Activated CD4-positive, alpha-beta T cell treated with anti-CD3 and anti-CD28 coated beads, Interleukin-2, amount 10 ng/mL, durations not matched to agents 24 days and 14 days (primary cell): ENCODE measurements around the gene KCTD10. TPM values are rescaled to one million over a fixed set of nuclear protein-coding genes. Genes with fewer than 3 reads are reported as not detected.
"Not testable (repeated sequence)": the region's sequence is repeated elsewhere in the genome, so short reads cannot be mapped to it uniquely, and the experiment has no call there.

ENCODE experiments used
- DNase-seq: peaks from one replicate; pipeline ENCODE4 v3.0.0; 2022
- H3K27ac Mint-ChIP-seq: one replicate; pipeline ENCODE4 v1.8.0; 2022; ENCODE audit warnings: mild to moderate bottlenecking, mixed read lengths
- H3K27me3 Mint-ChIP-seq: one replicate; pipeline ENCODE4 v1.8.0; 2022; ENCODE audit warnings: mixed read lengths
- H3K36me3 Mint-ChIP-seq: one replicate; pipeline ENCODE4 v1.8.0; 2022; ENCODE audit warnings: low read depth, mild to moderate bottlenecking, mixed read lengths
- H3K4me1 Mint-ChIP-seq: one replicate; pipeline ENCODE4 v1.8.0; 2021; ENCODE audit warnings: mixed read lengths
- H3K4me3 Mint-ChIP-seq: one replicate; pipeline ENCODE4 v1.8.0; 2022; ENCODE audit warnings: mild to moderate bottlenecking, moderate library complexity, mixed read lengths
- H3K9me3 Mint-ChIP-seq: one replicate; pipeline ENCODE4 v1.8.0; 2021; ENCODE audit warnings: mixed read lengths
- intact Hi-C: fragments of 100-400 bp; cut with micrococcal nuclease; formaldehyde crosslinking; loops from one replicate; pipeline ENCODE4 v1.15.1; 2023
- total RNA-seq: library from RNA; stranded (reverse); gene quantifications from 2 replicates; pipeline ENCODE4 v1.2.3, GENCODE V29; 2022

Gene KCTD10
- total RNA-seq, 1 donor from 2014 or later, result 48.5 TPM

- peaks cover 2% of the 10 kb centered on the region for H3K27me3 Mint-ChIP-seq
- no peak overlapping the region for H3K27ac Mint-ChIP-seq
- H3K9me3 Mint-ChIP-seq, result no peaks in the 10 kb centered on the region
- H3K4me1 Mint-ChIP-seq, result peaks cover 34% of the 10 kb centered on the region
- DNase-seq, result no peak
- no peak overlapping the region for H3K4me3 Mint-ChIP-seq
- H3K36me3 Mint-ChIP-seq, result peaks cover 11% of the 10 kb centered on the region
- intact Hi-C loops, result loop anchor here (5.0 kb wide), 2 partner anchors 48 to 97 kb away; partner anchors contain the start of genes MMAB and MVK
Observed at GRCh38 chr12:109475121-109475520, 2.0 kb downstream of the KCTD10 start.

- DNase-seq, intact Hi-C loops, H3K27ac Mint-ChIP-seq, H3K4me3 Mint-ChIP-seq, H3K27me3 Mint-ChIP-seq, H3K9me3 Mint-ChIP-seq: not testable (repeated sequence)
- Mint-ChIP-seq H3K4me1 (peaks cover 25% of the 10 kb centered on the region), H3K36me3 (peaks cover 17% of the 10 kb centered on the region)
Observed at GRCh38 chr12:109473526-109474270, 3.4 kb downstream of the KCTD10 start.

- peaks cover 22% of the 10 kb centered on the region for H3K36me3 Mint-ChIP-seq
- DNase-seq, result no peak
- H3K27ac Mint-ChIP-seq, result no peak overlapping the region
- peaks cover 2% of the 10 kb centered on the region for H3K27me3 Mint-ChIP-seq
- no peak overlapping the region for H3K4me3 Mint-ChIP-seq
- H3K4me1 Mint-ChIP-seq, result peaks cover 25% of the 10 kb centered on the region
- H3K9me3 Mint-ChIP-seq, result no peaks in the 10 kb centered on the region
- intact Hi-C loops, result no loop called here
Observed at GRCh38 chr12:109473006-109473405, 4.1 kb downstream of the KCTD10 start.

GRCh38 chr12:109469517-109469916 is 7.6 kb downstream of the KCTD10 start:
- no peak for DNase-seq
- H3K27me3 Mint-ChIP-seq, result no peaks in the 10 kb centered on the region

GRCh38 chr12:109467978-109468676 is 9.0 kb downstream of the KCTD10 start:
- Mint-ChIP-seq H3K36me3 (peaks cover 22% of the 10 kb centered on the region), H3K9me3 (no peaks in the 10 kb centered on the region)
- intact Hi-C loops, result no loop called here

More at GRCh38 chr12:109469517-109469916, 7.6 kb downstream of the KCTD10 start:
- Mint-ChIP-seq H3K9me3 (no peaks in the 10 kb centered on the region), H3K27ac (no peak overlapping the region), H3K4me1 (peaks cover 12% of the 10 kb centered on the region), H3K36me3 (peaks cover 21% of the 10 kb centered on the region), H3K4me3 (no peak overlapping the region)
- intact Hi-C loops, result no loop called here

GRCh38 chr12:109466821-109467220 is 10.3 kb downstream of the KCTD10 start:
- H3K9me3 Mint-ChIP-seq, result no peaks in the 10 kb centered on the region
- intact Hi-C loops, result no loop called here
- H3K27ac Mint-ChIP-seq, result no peak overlapping the region
- H3K4me1 Mint-ChIP-seq, result peaks cover 29% of the 10 kb centered on the region
- H3K4me3 Mint-ChIP-seq, result no peak overlapping the region
- DNase-seq, result no peak
- no peaks in the 10 kb centered on the region for H3K27me3 Mint-ChIP-seq
- H3K36me3 Mint-ChIP-seq, result peaks cover 20% of the 10 kb centered on the region

More at GRCh38 chr12:109467978-109468676, 9.0 kb downstream of the KCTD10 start:
- DNase-seq, result no peak
- Mint-ChIP-seq H3K27ac (no peak overlapping the region), H3K4me3 (no peak overlapping the region), H3K4me1 (peaks cover 23% of the 10 kb centered on the region), H3K27me3 (no peaks in the 10 kb centered on the region)

GRCh38 chr12:109466305-109466704 is 10.8 kb downstream of the KCTD10 start:
- peaks cover 20% of the 10 kb centered on the region for H3K36me3 Mint-ChIP-seq
- H3K9me3 Mint-ChIP-seq, result no peaks in the 10 kb centered on the region
- H3K4me1 Mint-ChIP-seq, result peaks cover 33% of the 10 kb centered on the region

GRCh38 chr12:109464642-109465351 is 12.3 kb downstream of the KCTD10 start:
- H3K36me3 Mint-ChIP-seq, result peaks cover 21% of the 10 kb centered on the region

More at GRCh38 chr12:109466305-109466704, 10.8 kb downstream of the KCTD10 start:
- Mint-ChIP-seq H3K4me3 (no peak overlapping the region), H3K27me3 (no peaks in the 10 kb centered on the region), H3K27ac (no peak overlapping the region)
- intact Hi-C loops, result no loop called here
- DNase-seq, result no peak

GRCh38 chr12:109463756-109464155 is 13.3 kb downstream of the KCTD10 start:
- peak overlapping the region; percentile 66 for H3K27ac Mint-ChIP-seq
- peak overlapping the region; percentile 45 for H3K4me3 Mint-ChIP-seq
- peaks cover 23% of the 10 kb centered on the region for H3K36me3 Mint-ChIP-seq

More at GRCh38 chr12:109464642-109465351, 12.3 kb downstream of the KCTD10 start:
- DNase-seq, result no peak
- Mint-ChIP-seq H3K27ac (no peak overlapping the region), H3K9me3 (no peaks in the 10 kb centered on the region), H3K4me3 (no peak overlapping the region), H3K27me3 (no peaks in the 10 kb centered on the region), H3K4me1 (peaks cover 31% of the 10 kb centered on the region)
- intact Hi-C loops, result no loop called here

GRCh38 chr12:109462868-109463692 is 14.0 kb downstream of the KCTD10 start:
- peak; percentile 65 for DNase-seq
- Mint-ChIP-seq H3K4me3 (peak overlapping the region; percentile 45), H3K4me1 (peaks cover 41% of the 10 kb centered on the region), H3K9me3 (no peaks in the 10 kb centered on the region), H3K27me3 (no peaks in the 10 kb centered on the region), H3K36me3 (peaks cover 20% of the 10 kb centered on the region), H3K27ac (peak overlapping the region; percentile 66)
- intact Hi-C loops, result no loop called here

More at GRCh38 chr12:109463756-109464155, 13.3 kb downstream of the KCTD10 start:
- no peaks in the 10 kb centered on the region for H3K9me3 Mint-ChIP-seq
- intact Hi-C loops, result no loop called here
- no peaks in the 10 kb centered on the region for H3K27me3 Mint-ChIP-seq
- H3K4me1 Mint-ChIP-seq, result peaks cover 38% of the 10 kb centered on the region
- no peak for DNase-seq

GRCh38 chr12:109461846-109462756 is 15.0 kb downstream of the KCTD10 start:
- Mint-ChIP-seq H3K36me3 (peaks cover 24% of the 10 kb centered on the region), H3K27me3 (no peaks in the 10 kb centered on the region), H3K4me3 (no peak overlapping the region), H3K27ac (no peak overlapping the region), H3K4me1 (peaks cover 44% of the 10 kb centered on the region), H3K9me3 (no peaks in the 10 kb centered on the region)
- intact Hi-C loops, result no loop called here
- no peak for DNase-seq

- DNase-seq, result no peak
- no peak overlapping the region for H3K4me3 Mint-ChIP-seq
- H3K27ac Mint-ChIP-seq, result peak overlapping the region; percentile 46
- H3K4me1 Mint-ChIP-seq, result peaks cover 44% of the 10 kb centered on the region
- H3K27me3 Mint-ChIP-seq, result no peaks in the 10 kb centered on the region
- intact Hi-C loops, result no loop called here
- H3K36me3 Mint-ChIP-seq, result peaks cover 27% of the 10 kb centered on the region
- H3K9me3 Mint-ChIP-seq, result no peaks in the 10 kb centered on the region
Observed at GRCh38 chr12:109461049-109461845, 15.9 kb downstream of the KCTD10 start.
